Calu3 (cell line): Measurements from ENCODE around the gene MYH15. TPM values are rescaled to one million over a fixed set of nuclear protein-coding genes. Genes with fewer than 3 reads are reported as not detected.

Source experiments
- BruUV-seq: library from RNA; stranded (reverse); fragments of 400-500 nt; replicated peaks from 2 replicates; lab custom pipeline; 2021; lab: Mats Ljungman, UMichigan
- CTCF ChIA-PET: fragments of 300-600 bp; sonication (Branson Sonifier 250); formaldehyde crosslinking; loops from one replicate; lab custom pipeline; 2022; ENCODE audit warnings: antibody characterized with exemption; lab: Charles Lee
- DNase-seq: peaks from one replicate; pipeline ENCODE4 v3.0.0; 2022
- H3K27ac Mint-ChIP-seq: one replicate; pipeline ENCODE4 v1.8.0; 2022; ENCODE audit warnings: mixed read lengths; ENCODE audit not compliant: unreplicated experiment
- H3K27me3 Mint-ChIP-seq: one replicate; pipeline ENCODE4 v1.8.0; 2022; ENCODE audit warnings: mixed read lengths; ENCODE audit not compliant: unreplicated experiment
- H3K36me3 Mint-ChIP-seq: one replicate; pipeline ENCODE4 v1.8.0; 2022; ENCODE audit warnings: mild to moderate bottlenecking, moderate library complexity, mixed read lengths; ENCODE audit not compliant: insufficient read depth, unreplicated experiment
- H3K4me1 Mint-ChIP-seq: one replicate; pipeline ENCODE4 v1.8.0; 2022; ENCODE audit warnings: mild to moderate bottlenecking, low read depth, mixed read lengths; ENCODE audit not compliant: unreplicated experiment
- H3K4me3 Mint-ChIP-seq: one replicate; pipeline ENCODE4 v1.8.0; 2022; ENCODE audit warnings: mild to moderate bottlenecking, low read depth, moderate library complexity, mixed read lengths; ENCODE audit not compliant: unreplicated experiment
- H3K9me3 Mint-ChIP-seq: one replicate; pipeline ENCODE4 v1.8.0; 2022; ENCODE audit warnings: low read depth, mixed read lengths; ENCODE audit not compliant: unreplicated experiment
- CTCF ChIP-seq: fragments of 200-600 bp; IDR thresholded peaks from one replicate; pipeline ENCODE4 v1.8.0; 2022; ENCODE audit warnings: antibody characterized with exemption; ENCODE audit not compliant: unreplicated experiment
- intact Hi-C: fragments of 100-400 bp; cut with micrococcal nuclease; formaldehyde crosslinking; loops from one replicate; pipeline ENCODE4 v1.10.0; 2022; ENCODE audit not compliant: unreplicated experiment
- total RNA-seq: library from RNA; stranded (reverse); gene quantifications from 2 replicates; pipeline ENCODE4 v1.2.3, GENCODE V29; 2022

Gene MYH15
- total RNA-seq, 1 experiment from 2014 or later, result 0.35 TPM

- no peaks in the 10 kb centered on the region for H3K27me3 Mint-ChIP-seq
- TF ChIP-seq CTCF, result no peak
- CTCF ChIA-PET, result interaction anchor here (0.7 to 1.5 kb wide), 2 partner anchors 12 to 189 kb away, joined by 3 to 4 read pairs; no protein-coding TSS in a partner anchor
These were observed 68.1 kb downstream of the MYH15 start for GRCh38 chr3:108442281-108442680.

DNA sequence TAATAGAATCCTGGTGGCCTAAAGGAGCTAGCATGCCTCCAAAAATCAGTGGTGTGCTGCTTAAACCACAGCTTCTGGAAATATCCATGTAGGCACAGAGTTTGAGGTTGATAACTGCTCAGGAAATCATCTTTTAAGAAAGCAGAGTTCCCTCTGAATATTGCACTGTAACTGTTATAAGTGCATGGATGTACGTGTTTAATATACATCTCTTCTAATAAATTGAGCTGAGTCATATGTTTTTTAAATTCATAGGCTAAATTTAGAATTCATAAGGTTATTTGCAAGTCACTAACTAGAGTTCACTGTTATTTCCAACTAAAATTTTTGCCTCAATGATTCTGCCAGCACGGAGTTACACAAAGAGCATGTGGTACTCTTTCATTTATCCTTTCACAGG lies 68.9 kb downstream of the MYH15 start:
- H3K27me3 Mint-ChIP-seq, result no peaks in the 10 kb centered on the region
- CTCF ChIA-PET, result interaction anchor here (1.5 kb wide), 1 partner anchor 11 kb away, joined by 3 read pairs; no protein-coding TSS in a partner anchor
- intact Hi-C loops, result no loop called here
- TF ChIP-seq CTCF, result no peak
- DNase-seq, result no peak
- H3K4me3 Mint-ChIP-seq, result no peak overlapping the region
- H3K4me1 Mint-ChIP-seq, result no peaks in the 10 kb centered on the region
- H3K27ac Mint-ChIP-seq, result no peak overlapping the region
- H3K9me3 Mint-ChIP-seq, result peaks cover under 1% of the 10 kb centered on the region
- H3K36me3 Mint-ChIP-seq, result no peaks in the 10 kb centered on the region
- no TSS peak for BruUV-seq

More at GRCh38 chr3:108442281-108442680, 68.1 kb downstream of the MYH15 start:
- peaks cover 8% of the 10 kb centered on the region for H3K9me3 Mint-ChIP-seq
- no peaks in the 10 kb centered on the region for H3K36me3 Mint-ChIP-seq
- no TSS peak for BruUV-seq
- no peak overlapping the region for H3K4me3 Mint-ChIP-seq
- H3K27ac Mint-ChIP-seq, result no peak overlapping the region
- no peaks in the 10 kb centered on the region for H3K4me1 Mint-ChIP-seq
- intact Hi-C loops, result no loop called here
- no peak for DNase-seq

GRCh38 chr3:108441071-108441507 lies 69.3 kb downstream of the MYH15 start:
- no peak for TF ChIP-seq CTCF
- Mint-ChIP-seq H3K27ac (no peak overlapping the region), H3K4me3 (no peak overlapping the region), H3K4me1 (no peaks in the 10 kb centered on the region), H3K27me3 (no peaks in the 10 kb centered on the region), H3K36me3 (no peaks in the 10 kb centered on the region), H3K9me3 (no peaks in the 10 kb centered on the region)
- intact Hi-C loops, result no loop called here
- no TSS peak for BruUV-seq
- DNase-seq, result no peak
- CTCF ChIA-PET, result interaction anchor here (1.5 kb wide), 1 partner anchor 11 kb away, joined by 3 read pairs; no protein-coding TSS in a partner anchor

DNA sequence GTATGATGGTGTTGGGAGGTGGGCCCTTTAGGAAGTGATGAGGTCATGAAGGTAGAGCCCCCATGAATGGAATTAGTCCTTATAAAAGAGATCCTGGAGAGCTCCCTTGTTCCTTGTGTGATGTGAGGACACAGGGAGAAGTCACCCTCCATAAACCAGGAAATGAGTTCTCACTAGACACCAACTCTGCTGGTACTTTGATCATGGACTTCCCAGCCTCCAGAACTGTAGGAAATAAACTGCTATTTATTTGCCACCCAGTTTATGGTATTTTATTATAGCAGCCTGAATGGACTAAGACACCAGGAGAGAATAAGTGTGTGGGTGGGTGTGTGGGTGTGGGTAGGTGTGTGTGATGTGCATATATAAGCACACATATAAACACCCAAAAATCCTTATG lies 71.9 kb downstream of the MYH15 start:
- Mint-ChIP-seq H3K27me3 (no peaks in the 10 kb centered on the region), H3K4me1 (no peaks in the 10 kb centered on the region), H3K36me3 (no peaks in the 10 kb centered on the region), H3K27ac (no peak overlapping the region), H3K9me3 (no peaks in the 10 kb centered on the region), H3K4me3 (no peak overlapping the region)
- no TSS peak for BruUV-seq
- intact Hi-C loops, result no loop called here
- CTCF ChIA-PET, result no interaction called here
- no peak for DNase-seq
- no peak for TF ChIP-seq CTCF
